Panc1 (cell line): ENCODE data around the gene LTBP2. TPM values are rescaled to one million over a fixed set of nuclear protein-coding genes. Genes with fewer than 3 reads are reported as not detected.

Experiments used
- ATAC-seq: fragments of 200-7000 bp; cut with Tn5 transposase; 2 replicates; pipeline ENCODE4 v1.9.1; 2020; ENCODE audit warnings: mild to moderate bottlenecking, moderate library complexity
- BruUV-seq: library from RNA; stranded (reverse); fragments of 400-500 nt; replicated peaks from 2 replicates; lab custom pipeline; 2021; lab: Mats Ljungman, UMichigan
- CTCF ChIA-PET: fragments of 300-600 bp; sonication (Branson Sonifier 250); formaldehyde crosslinking; loops from one replicate; lab custom pipeline; 2022; ENCODE audit warnings: antibody characterized with exemption; lab: Charles Lee
- POLR2A ChIA-PET: fragments of 300-600 bp; sonication (Branson Sonifier 250); formaldehyde crosslinking; loops from one replicate; lab custom pipeline; 2022; ENCODE audit warnings: antibody characterized with exemption; lab: Charles Lee
- DNase-seq: peaks from one replicate; pipeline ENCODE4 v3.0.0-alpha.2; 2010; ENCODE audit warnings: low read depth, low spot score
- H3K27ac ChIP-seq: 2 replicates; pipeline ENCODE4 v1.5.1; 2011; ENCODE audit warnings: mild to moderate bottlenecking, low read length, inconsistent platforms
- H3K27me3 ChIP-seq: fragments of 200-500 bp; sonication (Bioruptor generic); 2 replicates; pipeline ENCODE4 v1.6.0; 2014; ENCODE audit warnings: low read length, inconsistent platforms; ENCODE audit not compliant: control insufficient read depth, insufficient read depth
- H3K36me3 ChIP-seq: fragments of 200-500 bp; sonication (Bioruptor generic); 2 replicates; pipeline ENCODE4 v1.5.1; 2014; ENCODE audit warnings: inconsistent platforms, mild to moderate bottlenecking, low read length, moderate library complexity; ENCODE audit not compliant: control insufficient read depth, insufficient read depth
- H3K4me1 ChIP-seq: 2 replicates; pipeline ENCODE4 v1.5.1; 2011; ENCODE audit warnings: inconsistent platforms, mild to moderate bottlenecking, low read length, moderate library complexity; ENCODE audit not compliant: control insufficient read depth, insufficient read depth
- H3K4me3 ChIP-seq, 2 experiments: 2 replicates each; pipeline ENCODE4 v1.5.1; 2011 to 2012; ENCODE audit warnings: low read depth in 2 of 2, low read length in 2 of 2, mild to moderate bottlenecking in 2 of 2, inconsistent platforms in 1 of 2, moderate library complexity in 1 of 2
- H3K9me3 ChIP-seq: fragments of 200-500 bp; sonication (Bioruptor generic); 2 replicates; pipeline ENCODE4 v1.5.1; 2014; ENCODE audit warnings: low read depth, mild to moderate bottlenecking, inconsistent platforms, low read length, moderate library complexity; ENCODE audit not compliant: control insufficient read depth, insufficient read depth
- POLR2AphosphoS5 ChIP-seq: IDR thresholded peaks from 2 replicates; pipeline ENCODE4 v1.6.1; 2012; ENCODE audit warnings: mild to moderate bottlenecking, low read depth, low read length, moderate library complexity
- SIN3A ChIP-seq: IDR thresholded peaks from 2 replicates; pipeline ENCODE4 v1.6.1; 2012; ENCODE audit warnings: low read depth, mild to moderate bottlenecking, low read length, moderate library complexity, borderline replicate concordance; ENCODE audit not compliant: insufficient read depth
- TCF7L2 ChIP-seq: IDR thresholded peaks from 2 replicates; pipeline ENCODE4 v1.6.1; 2011; ENCODE audit warnings: mild to moderate bottlenecking, low read depth, low read length, inconsistent platforms
- in situ Hi-C: cut with HindIII; loops from 2 replicates; pipeline ENCODE4 v1.10.0; 2016; ENCODE audit warnings: low sequenced_read_pairs, low pct_unique_long_range_greater_than_20kb
- intact Hi-C: fragments of 100-400 bp; cut with micrococcal nuclease; formaldehyde crosslinking; loops from one replicate; pipeline ENCODE4 v1.10.0; 2022; ENCODE audit not compliant: unreplicated experiment
- total RNA-seq: library from RNA; stranded (reverse); gene quantifications from one replicate; pipeline ENCODE4 v1.2.1, GENCODE V29; 2021; ENCODE audit not compliant: unreplicated experiment
- TF ChIP-seq, protein P1 (sequence below), 2 experiments: IDR thresholded peaks; 2 replicates each; pipeline ENCODE4 v1.6.1; 2011 to 2012; ENCODE audit warnings: low read depth in 2 of 2, control low read depth in 1 of 2, low read length in 1 of 2, mild to moderate bottlenecking in 1 of 2, moderate library complexity in 1 of 2; ENCODE audit not compliant: insufficient read depth in 1 of 2
- TF ChIP-seq, protein P2 (sequence below): fragments of 450-650 bp; IDR thresholded peaks from 2 replicates; pipeline ENCODE4 v1.5.1; 2017; ENCODE audit warnings: mild to moderate bottlenecking

Gene LTBP2
- total RNA-seq, 1 experiment from 2014 or later = 69.8 TPM

DNA sequence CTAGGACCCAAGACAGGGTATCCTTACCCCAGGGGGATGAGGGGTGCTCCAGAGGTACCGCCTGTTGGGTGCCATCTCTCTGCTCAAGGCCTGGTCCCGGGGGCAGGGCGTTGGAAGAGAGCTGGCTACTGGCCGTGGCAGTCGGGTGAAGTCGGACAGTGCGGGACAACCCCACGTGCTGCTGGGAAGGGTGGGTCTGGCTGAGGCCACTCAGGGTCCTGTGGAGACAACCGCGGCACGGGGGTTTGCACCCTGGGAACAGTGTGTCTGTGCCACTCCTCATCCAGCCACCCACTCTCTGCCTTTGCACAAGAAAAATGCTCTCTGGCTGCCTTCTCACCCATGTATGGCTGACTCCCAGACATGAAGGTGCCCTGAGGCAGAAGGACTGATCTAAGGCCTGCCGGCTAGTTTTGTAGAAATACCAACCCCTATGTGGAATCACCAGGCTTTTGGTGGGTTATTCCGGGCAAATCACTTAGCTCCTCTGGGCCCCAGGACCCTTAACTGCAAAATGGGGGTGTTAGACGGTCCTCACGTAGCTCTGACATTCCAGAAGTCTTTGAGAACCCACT is 56.5 kb downstream of the LTBP2 start:
- intact Hi-C loops (no loop called here), in situ Hi-C loops (no loop called here)
- Histone ChIP-seq H3K4me3 (no peak overlapping the region), H3K9me3 (no peaks in the 10 kb centered on the region), H3K4me1 (no peaks in the 10 kb centered on the region), H3K27me3 (no peaks in the 10 kb centered on the region), H3K27ac (no peak overlapping the region), H3K36me3 (no peaks in the 10 kb centered on the region)
- ATAC-seq (no peak), DNase-seq (no peak)
- POLR2A ChIA-PET = no interaction called here
- no TSS peak for BruUV-seq
- no peak for TF ChIP-seq POLR2AphosphoS5
- TF ChIP-seq, protein P1, sequence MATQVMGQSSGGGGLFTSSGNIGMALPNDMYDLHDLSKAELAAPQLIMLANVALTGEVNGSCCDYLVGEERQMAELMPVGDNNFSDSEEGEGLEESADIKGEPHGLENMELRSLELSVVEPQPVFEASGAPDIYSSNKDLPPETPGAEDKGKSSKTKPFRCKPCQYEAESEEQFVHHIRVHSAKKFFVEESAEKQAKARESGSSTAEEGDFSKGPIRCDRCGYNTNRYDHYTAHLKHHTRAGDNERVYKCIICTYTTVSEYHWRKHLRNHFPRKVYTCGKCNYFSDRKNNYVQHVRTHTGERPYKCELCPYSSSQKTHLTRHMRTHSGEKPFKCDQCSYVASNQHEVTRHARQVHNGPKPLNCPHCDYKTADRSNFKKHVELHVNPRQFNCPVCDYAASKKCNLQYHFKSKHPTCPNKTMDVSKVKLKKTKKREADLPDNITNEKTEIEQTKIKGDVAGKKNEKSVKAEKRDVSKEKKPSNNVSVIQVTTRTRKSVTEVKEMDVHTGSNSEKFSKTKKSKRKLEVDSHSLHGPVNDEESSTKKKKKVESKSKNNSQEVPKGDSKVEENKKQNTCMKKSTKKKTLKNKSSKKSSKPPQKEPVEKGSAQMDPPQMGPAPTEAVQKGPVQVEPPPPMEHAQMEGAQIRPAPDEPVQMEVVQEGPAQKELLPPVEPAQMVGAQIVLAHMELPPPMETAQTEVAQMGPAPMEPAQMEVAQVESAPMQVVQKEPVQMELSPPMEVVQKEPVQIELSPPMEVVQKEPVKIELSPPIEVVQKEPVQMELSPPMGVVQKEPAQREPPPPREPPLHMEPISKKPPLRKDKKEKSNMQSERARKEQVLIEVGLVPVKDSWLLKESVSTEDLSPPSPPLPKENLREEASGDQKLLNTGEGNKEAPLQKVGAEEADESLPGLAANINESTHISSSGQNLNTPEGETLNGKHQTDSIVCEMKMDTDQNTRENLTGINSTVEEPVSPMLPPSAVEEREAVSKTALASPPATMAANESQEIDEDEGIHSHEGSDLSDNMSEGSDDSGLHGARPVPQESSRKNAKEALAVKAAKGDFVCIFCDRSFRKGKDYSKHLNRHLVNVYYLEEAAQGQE (IDR thresholded peaks at IDR 0.05; ENCODE audit: insufficient read depth in 1 of 2, low read depth in 2 of 2, low read length in 1 of 2) = no peak
- TF ChIP-seq SIN3A = no peak
- no peak for TF ChIP-seq TCF7L2
- TF ChIP-seq, protein P2, sequence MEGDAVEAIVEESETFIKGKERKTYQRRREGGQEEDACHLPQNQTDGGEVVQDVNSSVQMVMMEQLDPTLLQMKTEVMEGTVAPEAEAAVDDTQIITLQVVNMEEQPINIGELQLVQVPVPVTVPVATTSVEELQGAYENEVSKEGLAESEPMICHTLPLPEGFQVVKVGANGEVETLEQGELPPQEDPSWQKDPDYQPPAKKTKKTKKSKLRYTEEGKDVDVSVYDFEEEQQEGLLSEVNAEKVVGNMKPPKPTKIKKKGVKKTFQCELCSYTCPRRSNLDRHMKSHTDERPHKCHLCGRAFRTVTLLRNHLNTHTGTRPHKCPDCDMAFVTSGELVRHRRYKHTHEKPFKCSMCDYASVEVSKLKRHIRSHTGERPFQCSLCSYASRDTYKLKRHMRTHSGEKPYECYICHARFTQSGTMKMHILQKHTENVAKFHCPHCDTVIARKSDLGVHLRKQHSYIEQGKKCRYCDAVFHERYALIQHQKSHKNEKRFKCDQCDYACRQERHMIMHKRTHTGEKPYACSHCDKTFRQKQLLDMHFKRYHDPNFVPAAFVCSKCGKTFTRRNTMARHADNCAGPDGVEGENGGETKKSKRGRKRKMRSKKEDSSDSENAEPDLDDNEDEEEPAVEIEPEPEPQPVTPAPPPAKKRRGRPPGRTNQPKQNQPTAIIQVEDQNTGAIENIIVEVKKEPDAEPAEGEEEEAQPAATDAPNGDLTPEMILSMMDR = no peak
- CTCF ChIA-PET = no interaction called here

- Histone ChIP-seq H3K9me3 (no peaks in the 10 kb centered on the region), H3K27me3 (no peaks in the 10 kb centered on the region), H3K4me1 (no peaks in the 10 kb centered on the region), H3K36me3 (no peaks in the 10 kb centered on the region), H3K4me3 (no peak overlapping the region), H3K27ac (no peak overlapping the region)
- no TSS peak for BruUV-seq
- DNase-seq = no peak
- in situ Hi-C loops (no loop called here), intact Hi-C loops (no loop called here)
- TF ChIP-seq, protein P1 (IDR thresholded peaks at IDR 0.05; ENCODE audit: insufficient read depth in 1 of 2, low read depth in 2 of 2, low read length in 1 of 2) = no peak
- TF ChIP-seq SIN3A (no peak), POLR2AphosphoS5 (no peak), TCF7L2 (no peak)
- TF ChIP-seq, protein P2 = no peak
- ATAC-seq = no peak
- POLR2A ChIA-PET = no interaction called here
- CTCF ChIA-PET = no interaction called here
Observed at GRCh38 chr14:74554742-74555362, 57.2 kb downstream of the LTBP2 start.
